Liver (tissue), 9 donors: ENCODE results near the gene PKP1. TPM values are rescaled to one million over a fixed set of nuclear protein-coding genes. Genes with fewer than 3 reads are reported as not detected.

Source experiments
- DNase-seq: peaks from one replicate; pipeline ENCODE4 v3.0.0-alpha.2; 2017; ENCODE audit warnings: low spot score
- H3K27ac ChIP-seq, 2 donors: one replicate each; pipeline ENCODE4 v1.7.0; 2013; ENCODE audit warnings: inconsistent platforms in 2 of 2, low read length in 2 of 2, control low read depth in 1 of 2, low read depth in 1 of 2, mild to moderate bottlenecking in 1 of 2
- H3K27me3 ChIP-seq, 4 donors: one replicate each; pipeline versions ENCODE4 v1.6.1 to v1.7.0; 2013; ENCODE audit warnings: low read length in 3 of 4, inconsistent platforms in 1 of 4, mild to moderate bottlenecking in 1 of 4, moderate library complexity in 1 of 4; ENCODE audit not compliant: control insufficient read depth in 4 of 4, insufficient read depth in 4 of 4
- H3K36me3 ChIP-seq, 4 donors: one replicate each; pipeline versions ENCODE4 v1.6.1 to v1.7.0; 2013; ENCODE audit warnings: low read length in 3 of 4, mild to moderate bottlenecking in 3 of 4, low read depth in 1 of 4, moderate library complexity in 1 of 4; ENCODE audit not compliant: control insufficient read depth in 4 of 4, insufficient read depth in 3 of 4
- H3K4me1 ChIP-seq, 4 donors: one replicate each; pipeline versions ENCODE4 v1.6.1 to v1.7.0; 2013; ENCODE audit warnings: low read length in 3 of 4, mild to moderate bottlenecking in 3 of 4, moderate library complexity in 1 of 4; ENCODE audit not compliant: control insufficient read depth in 4 of 4, insufficient read depth in 4 of 4
- H3K4me3 ChIP-seq, 3 donors: one replicate each; pipeline versions ENCODE4 v1.6.1 to v1.7.0; 2013; ENCODE audit warnings: low read length in 3 of 3, control low read depth in 1 of 3, low read depth in 1 of 3, mild to moderate bottlenecking in 1 of 3
- H3K9ac ChIP-seq, 2 donors: one replicate each; pipeline ENCODE4 v1.7.0; 2013; ENCODE audit warnings: low read length in 2 of 2, mild to moderate bottlenecking in 2 of 2, moderate library complexity in 2 of 2, control low read depth in 1 of 2, low read depth in 1 of 2
- H3K9me3 ChIP-seq, 4 donors: one replicate each; pipeline versions ENCODE4 v1.6.1 to v1.7.0; 2013; ENCODE audit warnings: low read length in 3 of 4; ENCODE audit not compliant: control insufficient read depth in 4 of 4
- FOXA1 ChIP-seq: IDR thresholded peaks from 2 replicates; pipeline ENCODE4 v1.6.1; 2016; ENCODE audit warnings: antibody characterized with exemption
- HNF4A ChIP-seq, 2 donors: conservative IDR thresholded peaks; 2 replicates each; pipeline ENCODE4 v1.6.1; 2016; ENCODE audit warnings: antibody characterized with exemption in 2 of 2, mild to moderate bottlenecking in 2 of 2
- HNF4G ChIP-seq: IDR thresholded peaks from 2 replicates; pipeline ENCODE4 v1.6.1; 2016; ENCODE audit warnings: antibody characterized with exemption
- JUND ChIP-seq, 2 donors: IDR thresholded peaks; 2 replicates each; pipeline ENCODE4 v1.6.1; 2016; ENCODE audit warnings: antibody characterized with exemption in 2 of 2
- MAX ChIP-seq: IDR thresholded peaks from 2 replicates; pipeline ENCODE4 v1.6.1; 2016; ENCODE audit warnings: antibody characterized with exemption
- NR2F2 ChIP-seq: IDR thresholded peaks from 2 replicates; pipeline ENCODE4 v1.6.1; 2016; ENCODE audit warnings: antibody characterized with exemption
- RAD21 ChIP-seq, 2 donors: IDR thresholded peaks; 2 replicates each; pipeline ENCODE4 v1.6.1; 2016; ENCODE audit warnings: antibody characterized with exemption in 2 of 2, mild to moderate bottlenecking in 2 of 2
- RXRA ChIP-seq, 2 donors: IDR thresholded peaks; 2 replicates each; pipeline ENCODE4 v1.6.1; 2017 to 2018; ENCODE audit warnings: antibody characterized with exemption in 2 of 2, mild to moderate bottlenecking in 1 of 2
- SP1 ChIP-seq: IDR thresholded peaks from 2 replicates; pipeline ENCODE4 v1.6.1; 2018; ENCODE audit warnings: antibody characterized with exemption, mild to moderate bottlenecking
- TAF1 ChIP-seq: conservative IDR thresholded peaks from 2 replicates; pipeline ENCODE4 v1.6.1; 2016; ENCODE audit warnings: antibody characterized with exemption, mild to moderate bottlenecking
- WGBS: extraction: QIAGEN DNeasy Blood & Tissue Kit; methylation state at CpG from one replicate; pipeline ENCODE4 v1.1.7; 2013; 5-methylcytosine and 5-hydroxymethylcytosine counted together
- polyA plus RNA-seq, 2 donors: library from polyadenylated mRNA; stranded (reverse) in 1 of 2; unstranded in 1 of 2; fragments of 200-250 nt in 1 of 2; fragments of >200 nt in 1 of 2; fragmentation: Nextera tagmentation in 1 of 2; extraction: Ambion mirVana in 1 of 2; gene quantifications; one replicate each; pipeline versions ENCODE4 v1.2.1 to v1.2.3, GENCODE V29; 2013 to 2015
- total RNA-seq, 2 donors: library from RNA; depleted of rRNA; stranded (reverse); fragments of >200 nt; gene quantifications; one replicate each; pipeline ENCODE4 v1.2.3, GENCODE V29; 2014
- TF ChIP-seq, protein P1 (sequence below): IDR thresholded peaks from 2 replicates; pipeline ENCODE4 v1.6.1; 2016; ENCODE audit warnings: antibody characterized with exemption
- TF ChIP-seq, protein P2 (sequence below): fragments of 150-350 bp; IDR thresholded peaks from 2 replicates; pipeline ENCODE4 v1.5.1; 2017; ENCODE audit warnings: improper control_type of control experiment, low read depth, low read length; ENCODE audit not compliant: missing input control
- TF ChIP-seq, protein P3 (sequence below): IDR thresholded peaks from 2 replicates; pipeline ENCODE4 v1.6.1; 2016; ENCODE audit warnings: antibody characterized with exemption, mild to moderate bottlenecking
- donor health status: healthy.
- donor health status: healthy.
- donor health status: healthy.
- donor health status: healthy.
- donor health status: healthy.

The PKP1 gene
- total and polyA plus RNA-seq, 4 donors = 0.01 TPM; not detected in 3

GRCh38 chr1:201376107-201376463 lies 92.8 kb downstream of the PKP1 start (continued):
- TF ChIP-seq, protein P1, sequence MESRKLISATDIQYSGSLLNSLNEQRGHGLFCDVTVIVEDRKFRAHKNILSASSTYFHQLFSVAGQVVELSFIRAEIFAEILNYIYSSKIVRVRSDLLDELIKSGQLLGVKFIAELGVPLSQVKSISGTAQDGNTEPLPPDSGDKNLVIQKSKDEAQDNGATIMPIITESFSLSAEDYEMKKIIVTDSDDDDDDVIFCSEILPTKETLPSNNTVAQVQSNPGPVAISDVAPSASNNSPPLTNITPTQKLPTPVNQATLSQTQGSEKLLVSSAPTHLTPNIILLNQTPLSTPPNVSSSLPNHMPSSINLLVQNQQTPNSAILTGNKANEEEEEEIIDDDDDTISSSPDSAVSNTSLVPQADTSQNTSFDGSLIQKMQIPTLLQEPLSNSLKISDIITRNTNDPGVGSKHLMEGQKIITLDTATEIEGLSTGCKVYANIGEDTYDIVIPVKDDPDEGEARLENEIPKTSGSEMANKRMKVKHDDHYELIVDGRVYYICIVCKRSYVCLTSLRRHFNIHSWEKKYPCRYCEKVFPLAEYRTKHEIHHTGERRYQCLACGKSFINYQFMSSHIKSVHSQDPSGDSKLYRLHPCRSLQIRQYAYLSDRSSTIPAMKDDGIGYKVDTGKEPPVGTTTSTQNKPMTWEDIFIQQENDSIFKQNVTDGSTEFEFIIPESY = no peak
- TF ChIP-seq HNF4G = no peak
- TF ChIP-seq MAX = no peak

DNA sequence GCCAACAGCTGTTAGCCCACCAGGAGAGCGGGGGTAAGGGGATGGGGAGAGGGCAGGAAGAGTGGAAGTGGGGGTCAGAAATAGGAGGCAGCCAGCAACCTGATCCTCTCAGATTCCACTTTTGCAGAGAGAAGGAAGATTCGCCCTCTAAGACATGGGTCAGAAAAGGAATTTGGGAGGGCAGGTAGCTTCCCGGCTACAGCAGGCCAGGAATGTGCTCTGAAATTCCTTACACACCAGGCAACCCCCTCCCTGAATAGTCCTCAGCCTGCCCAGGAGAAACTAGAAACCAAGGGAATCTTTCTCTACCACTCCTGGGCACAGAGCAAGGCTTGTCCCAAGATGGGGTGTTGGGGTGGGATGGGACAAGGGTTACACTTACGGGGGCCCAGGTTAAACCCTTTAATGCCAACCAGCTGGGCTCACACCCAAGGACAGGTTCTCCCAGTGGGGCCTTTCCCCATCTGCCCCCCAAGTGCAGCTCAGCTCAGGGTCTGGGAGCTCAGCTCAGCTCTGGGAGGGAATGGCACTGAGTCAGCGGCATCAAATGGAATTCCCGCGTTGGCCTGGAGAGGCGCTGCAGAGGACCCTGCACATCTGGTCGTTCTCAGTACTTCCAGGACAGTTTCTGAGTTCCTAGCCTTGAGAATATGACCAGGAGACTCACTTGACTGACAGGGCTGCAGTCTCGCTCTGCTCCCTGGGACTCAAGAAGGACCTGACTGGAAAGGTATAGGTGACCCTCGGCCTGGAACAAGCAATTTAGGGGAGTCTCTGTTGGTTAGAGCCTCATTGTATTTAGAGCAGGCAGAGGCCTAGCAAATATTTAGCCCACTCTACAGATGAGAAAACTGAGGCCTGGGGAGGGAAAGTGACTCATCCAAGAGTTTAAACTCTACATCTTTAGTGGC lies 93.4 kb downstream of the PKP1 start:
- H3K4me3 ChIP-seq = no peak overlapping the region
- 31% methylated on average over 11 of the region's 11 CpGs for WGBS
- H3K9ac ChIP-seq = no peak overlapping the region
- TF ChIP-seq TAF1 (no peak), MAX (no peak), RAD21 (IDR thresholded peaks at IDR 0.05) (no peak)
- TF ChIP-seq, protein P2, sequence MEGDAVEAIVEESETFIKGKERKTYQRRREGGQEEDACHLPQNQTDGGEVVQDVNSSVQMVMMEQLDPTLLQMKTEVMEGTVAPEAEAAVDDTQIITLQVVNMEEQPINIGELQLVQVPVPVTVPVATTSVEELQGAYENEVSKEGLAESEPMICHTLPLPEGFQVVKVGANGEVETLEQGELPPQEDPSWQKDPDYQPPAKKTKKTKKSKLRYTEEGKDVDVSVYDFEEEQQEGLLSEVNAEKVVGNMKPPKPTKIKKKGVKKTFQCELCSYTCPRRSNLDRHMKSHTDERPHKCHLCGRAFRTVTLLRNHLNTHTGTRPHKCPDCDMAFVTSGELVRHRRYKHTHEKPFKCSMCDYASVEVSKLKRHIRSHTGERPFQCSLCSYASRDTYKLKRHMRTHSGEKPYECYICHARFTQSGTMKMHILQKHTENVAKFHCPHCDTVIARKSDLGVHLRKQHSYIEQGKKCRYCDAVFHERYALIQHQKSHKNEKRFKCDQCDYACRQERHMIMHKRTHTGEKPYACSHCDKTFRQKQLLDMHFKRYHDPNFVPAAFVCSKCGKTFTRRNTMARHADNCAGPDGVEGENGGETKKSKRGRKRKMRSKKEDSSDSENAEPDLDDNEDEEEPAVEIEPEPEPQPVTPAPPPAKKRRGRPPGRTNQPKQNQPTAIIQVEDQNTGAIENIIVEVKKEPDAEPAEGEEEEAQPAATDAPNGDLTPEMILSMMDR = peak; percentile 26
- TF ChIP-seq, protein P1 = no peak
- DNase-seq = no peak
- no peaks in the 10 kb centered on the region for H3K4me1 ChIP-seq
- no peak overlapping the region for H3K27ac ChIP-seq
- H3K27me3 ChIP-seq = peaks cover 0 to 5% (median 2%) of the 10 kb centered on the region in 4 donors
- H3K36me3 ChIP-seq = no peaks in the 10 kb centered on the region
- H3K9me3 ChIP-seq = no peaks in the 10 kb centered on the region

GRCh38 chr1:201377611-201378092 lies 94.3 kb downstream of the PKP1 start, which contains the start of gene TNNT2:
Gene TNNT2 (minus strand): TSS chr1:201377680. CDS start chr1:201373254, 4,426 bp downstream.
- no peak for DNase-seq
- WGBS = 55% methylated on average over 9 of the region's 9 CpGs
- Histone ChIP-seq H3K36me3 (no peaks in the 10 kb centered on the region), H3K4me3 (no peak within 1 kb of the TSS), H3K4me1 (no peaks in the 10 kb centered on the region), H3K9ac (no peak within 1 kb of the TSS), H3K27ac (no peak within 1 kb of the TSS), H3K9me3 (no peaks in the 10 kb centered on the region), H3K27me3 (peaks cover 0 to 5% (median 2%) of the 10 kb centered on the region in 4 donors)
- TF ChIP-seq, protein P3, sequence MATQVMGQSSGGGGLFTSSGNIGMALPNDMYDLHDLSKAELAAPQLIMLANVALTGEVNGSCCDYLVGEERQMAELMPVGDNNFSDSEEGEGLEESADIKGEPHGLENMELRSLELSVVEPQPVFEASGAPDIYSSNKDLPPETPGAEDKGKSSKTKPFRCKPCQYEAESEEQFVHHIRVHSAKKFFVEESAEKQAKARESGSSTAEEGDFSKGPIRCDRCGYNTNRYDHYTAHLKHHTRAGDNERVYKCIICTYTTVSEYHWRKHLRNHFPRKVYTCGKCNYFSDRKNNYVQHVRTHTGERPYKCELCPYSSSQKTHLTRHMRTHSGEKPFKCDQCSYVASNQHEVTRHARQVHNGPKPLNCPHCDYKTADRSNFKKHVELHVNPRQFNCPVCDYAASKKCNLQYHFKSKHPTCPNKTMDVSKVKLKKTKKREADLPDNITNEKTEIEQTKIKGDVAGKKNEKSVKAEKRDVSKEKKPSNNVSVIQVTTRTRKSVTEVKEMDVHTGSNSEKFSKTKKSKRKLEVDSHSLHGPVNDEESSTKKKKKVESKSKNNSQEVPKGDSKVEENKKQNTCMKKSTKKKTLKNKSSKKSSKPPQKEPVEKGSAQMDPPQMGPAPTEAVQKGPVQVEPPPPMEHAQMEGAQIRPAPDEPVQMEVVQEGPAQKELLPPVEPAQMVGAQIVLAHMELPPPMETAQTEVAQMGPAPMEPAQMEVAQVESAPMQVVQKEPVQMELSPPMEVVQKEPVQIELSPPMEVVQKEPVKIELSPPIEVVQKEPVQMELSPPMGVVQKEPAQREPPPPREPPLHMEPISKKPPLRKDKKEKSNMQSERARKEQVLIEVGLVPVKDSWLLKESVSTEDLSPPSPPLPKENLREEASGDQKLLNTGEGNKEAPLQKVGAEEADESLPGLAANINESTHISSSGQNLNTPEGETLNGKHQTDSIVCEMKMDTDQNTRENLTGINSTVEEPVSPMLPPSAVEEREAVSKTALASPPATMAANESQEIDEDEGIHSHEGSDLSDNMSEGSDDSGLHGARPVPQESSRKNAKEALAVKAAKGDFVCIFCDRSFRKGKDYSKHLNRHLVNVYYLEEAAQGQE = no peak
- TF ChIP-seq SP1 = no peak
- no peak for TF ChIP-seq HNF4A (conservative IDR thresholded peaks at IDR 0.05)
- TF ChIP-seq NR2F2 = peak; percentile 68
- TF ChIP-seq, protein P1 = no peak
- no peak for TF ChIP-seq JUND (IDR thresholded peaks at IDR 0.05)
- TF ChIP-seq FOXA1 = no peak
- TF ChIP-seq RXRA (IDR thresholded peaks at IDR 0.05) = no peak
